Stimulated activated CD8-positive, alpha-beta memory T cell treated with anti-CD3 and anti-CD28 coated beads, Interleukin-12 subunit alpha, Interleukin-12 subunit beta, amount 100 ng/mL, for 24 hours (primary cell): ENCODE measurements around the gene CACNA1S.
A peak's percentile ranks its signal among the peaks of the same experiment; 100 is the strongest.

Source experiments
- DNase-seq: peaks from one replicate; pipeline ENCODE4 v3.0.0-alpha.2; 2020; ENCODE audit errors: extremely low read depth

The CACNA1S gene

DNA sequence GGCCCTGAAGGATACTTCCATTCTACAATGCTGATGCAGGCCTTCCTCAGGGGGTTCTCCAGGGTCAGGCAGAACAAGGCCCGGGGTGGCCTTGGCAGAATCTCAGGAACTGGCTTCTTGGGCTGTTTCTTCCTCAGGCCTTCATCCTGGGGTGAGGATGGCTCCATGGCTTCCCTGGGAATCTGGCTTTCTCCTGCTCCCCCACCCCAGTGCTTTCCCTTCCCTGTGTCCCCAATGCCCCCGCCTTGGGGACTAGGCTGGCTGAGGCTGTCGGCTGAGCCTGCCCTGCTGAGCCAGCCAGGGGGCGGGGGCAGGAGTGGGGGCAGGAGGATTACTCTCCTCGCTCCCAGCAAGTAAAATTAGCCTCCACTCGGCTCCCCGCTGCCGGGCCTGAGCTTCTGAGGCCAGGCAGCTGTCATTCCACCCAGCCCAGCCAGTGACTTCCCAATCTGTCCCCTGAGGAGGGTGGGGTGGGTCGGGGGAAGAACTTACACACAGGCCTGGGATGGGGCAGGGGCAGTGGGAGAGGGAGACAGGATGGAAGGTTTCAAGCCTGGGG is at the start of gene CACNA1S:
Gene CACNA1S (minus strand): TSS at position 254 of the 559 bp plus-strand sequence. CDS start 87 bp downstream, at position 167.
- no peak for DNase-seq

DNA sequence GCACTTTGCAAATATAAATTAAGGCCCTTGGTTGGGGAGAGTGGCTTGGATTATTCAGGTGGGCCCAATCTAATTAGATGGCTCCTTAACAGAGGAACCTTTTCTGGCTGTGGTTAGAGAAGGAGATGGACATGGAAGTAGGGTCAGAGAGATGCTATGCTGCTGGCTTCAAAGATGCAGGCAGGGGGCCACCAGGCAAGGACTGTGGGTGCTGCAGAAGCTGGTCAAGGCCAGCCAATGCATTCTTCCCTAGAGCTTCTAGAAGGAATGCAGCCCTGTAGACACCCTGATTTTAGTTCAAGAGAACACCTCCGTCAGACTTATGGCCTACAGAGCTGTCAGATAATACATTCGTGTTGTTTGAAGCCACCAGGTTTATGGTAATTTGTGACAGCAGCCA is 45.7 kb upstream of the CACNA1S start:
- no peak for DNase-seq

DNA sequence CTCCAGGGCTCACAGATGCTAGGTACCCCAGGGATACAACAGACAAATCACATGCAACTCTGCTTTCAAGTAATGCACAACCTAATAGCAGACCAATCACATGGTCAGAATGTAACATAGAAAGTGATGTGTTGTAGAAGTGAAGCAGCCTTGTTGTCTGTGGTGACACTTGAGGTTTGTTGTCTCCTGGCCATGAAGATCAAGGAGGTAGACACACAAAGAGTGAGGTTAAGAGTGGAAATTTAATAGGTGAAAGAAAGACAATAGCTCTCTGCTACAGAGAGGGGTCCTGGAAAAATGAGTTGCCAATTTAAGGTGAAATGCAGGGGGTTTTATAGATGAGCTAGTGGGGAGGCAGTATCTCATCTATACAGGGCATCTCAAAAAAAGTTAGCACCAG is 44.6 kb upstream of the CACNA1S start:
- no peak for DNase-seq

DNA sequence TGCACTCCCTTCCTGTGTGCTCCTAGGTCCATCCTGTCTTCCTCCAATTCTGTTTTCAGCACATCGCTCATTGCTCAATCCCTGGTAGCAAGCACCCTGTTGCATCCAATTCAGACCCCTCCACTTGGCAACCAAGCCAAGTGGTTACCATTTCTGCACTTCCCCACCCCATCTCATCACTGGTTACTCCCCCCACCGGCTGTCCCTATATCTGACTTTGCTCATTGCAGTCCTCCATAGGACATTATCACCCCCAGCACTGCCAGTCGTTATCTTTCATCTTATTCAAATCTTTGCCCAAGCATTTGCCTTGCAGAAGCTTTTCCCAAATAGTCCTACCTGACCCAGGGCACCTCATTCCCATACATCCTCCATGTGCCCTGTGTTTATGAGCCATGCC is 44.1 kb upstream of the CACNA1S start:
- DNase-seq = no peak

DNA sequence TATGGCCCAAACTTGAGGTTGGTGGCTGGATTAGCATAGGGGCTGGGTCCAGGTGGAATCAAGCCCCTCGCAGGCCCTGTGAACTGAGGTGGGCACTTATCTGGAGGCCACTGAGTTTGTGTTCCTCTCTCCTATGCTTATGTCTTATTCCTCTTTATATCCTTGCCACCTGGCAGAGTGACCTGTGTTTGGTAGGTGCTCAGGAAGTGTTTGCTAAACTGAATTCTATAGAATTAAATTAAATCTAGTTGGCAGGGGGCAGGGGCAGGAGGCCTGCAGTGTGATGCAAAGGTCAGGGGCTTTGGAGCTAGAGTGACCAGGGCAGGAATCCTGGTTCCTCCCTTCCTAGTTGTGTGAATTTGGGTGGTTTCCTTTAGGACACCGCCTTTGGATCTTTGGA is 43.1 kb upstream of the CACNA1S start:
- no peak for DNase-seq

DNA sequence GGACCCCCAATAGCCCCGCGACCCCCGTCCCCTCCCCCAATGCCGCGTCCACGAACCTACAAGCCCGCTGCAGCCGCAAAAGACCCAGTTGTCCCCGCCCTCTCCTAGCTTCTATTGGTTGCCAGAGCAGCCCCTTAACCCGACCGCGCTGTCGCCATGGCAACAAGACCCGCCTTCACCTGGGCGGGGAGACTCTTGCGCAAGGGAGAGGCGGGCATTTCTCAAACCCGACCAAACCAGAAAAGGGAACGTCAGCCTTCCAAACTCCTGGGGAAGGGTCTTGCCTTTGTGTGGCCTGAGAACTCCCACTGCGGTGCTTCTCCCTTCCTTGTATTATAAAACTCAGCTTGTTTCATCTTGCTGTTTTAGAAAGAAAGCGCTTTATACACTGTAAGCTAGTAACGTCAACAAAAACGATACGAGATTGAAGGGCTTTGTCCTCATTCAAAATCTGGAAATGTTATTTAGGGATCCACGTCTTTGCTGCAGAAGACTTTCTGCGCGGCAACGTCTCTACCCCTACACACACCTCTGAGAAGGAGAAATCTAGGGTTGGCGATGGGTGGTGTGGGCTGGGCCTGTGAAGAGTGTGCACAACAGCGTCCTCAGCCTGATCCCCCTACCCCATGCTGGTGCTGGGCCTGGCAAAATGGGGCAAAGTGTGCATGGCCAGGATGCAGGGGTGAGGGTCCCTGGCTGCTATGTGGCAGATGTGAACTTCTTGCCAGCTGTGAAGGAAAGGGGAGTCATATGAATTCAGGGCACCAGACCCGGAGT is 42.4 kb upstream of the CACNA1S start, which contains the start of gene TMEM9:
Gene TMEM9 (minus strand): TSS at position 86 of the 777 bp plus-strand sequence. CDS start 551 bp downstream, outside the sequence.
- DNase-seq = peak; percentile 92

DNA sequence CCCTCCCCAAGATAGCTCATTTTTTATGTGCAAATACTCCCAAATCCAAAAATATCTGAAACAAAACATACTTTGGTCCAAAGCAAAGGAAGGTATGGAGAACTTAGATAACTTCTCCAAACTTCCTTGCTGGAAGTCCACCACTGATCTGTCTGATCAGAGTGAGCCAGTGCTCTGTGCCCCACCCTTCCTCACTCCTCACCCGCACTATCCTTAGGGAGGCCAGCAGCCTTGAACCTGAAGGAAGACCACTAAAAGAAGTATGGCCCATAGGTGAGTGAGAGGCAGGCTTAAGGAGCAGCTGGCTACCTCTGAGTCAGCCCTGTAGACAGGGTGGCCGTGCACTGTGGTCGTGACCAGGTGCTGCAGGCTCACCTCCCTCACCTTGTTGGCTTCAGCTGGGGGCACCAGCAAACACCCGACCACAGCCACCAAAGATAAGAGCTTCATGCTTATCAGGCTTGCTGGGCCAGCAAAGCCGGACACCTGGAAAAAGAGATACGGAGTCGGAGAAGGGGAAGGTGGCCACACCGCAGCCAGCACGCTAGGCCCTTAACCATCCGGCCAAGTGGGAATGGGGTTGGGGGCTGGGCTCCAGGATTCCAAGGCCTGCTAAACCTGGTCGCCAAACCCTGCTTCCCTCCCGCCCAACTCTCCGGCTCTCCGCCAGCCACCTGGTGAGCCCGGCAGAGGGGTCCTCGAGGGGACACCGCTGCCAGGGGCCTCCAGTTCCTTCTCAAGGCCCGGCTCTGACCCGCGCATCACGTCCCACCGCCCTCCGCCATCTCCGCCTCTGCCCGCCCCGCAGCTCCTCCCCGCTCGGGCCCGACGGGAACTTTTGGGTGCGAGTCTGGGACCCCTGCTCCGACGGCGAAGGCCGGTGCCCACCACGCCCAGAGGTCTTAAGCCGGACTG is 41.5 kb upstream of the CACNA1S start:
- DNase-seq = peak; percentile 12

DNA sequence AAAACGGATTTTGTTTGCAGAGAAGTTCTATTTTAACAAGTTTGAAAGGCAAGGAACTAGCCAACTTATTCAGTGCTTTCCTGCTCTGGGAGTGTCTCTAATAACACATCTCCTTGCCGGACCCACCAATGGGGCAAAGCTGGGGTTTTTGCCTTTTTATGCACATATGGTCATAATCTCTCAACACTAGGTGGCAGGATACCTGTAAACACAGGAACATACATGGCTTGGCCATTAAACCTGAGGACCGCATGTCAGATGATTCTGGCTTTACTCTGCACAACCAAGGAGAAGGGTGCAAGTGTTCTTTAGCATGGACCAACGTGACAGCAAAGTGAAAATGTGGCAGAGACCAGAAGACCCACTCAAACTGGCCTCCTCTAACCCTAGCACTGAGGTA is 37.2 kb upstream of the CACNA1S start:
- no peak for DNase-seq

DNA sequence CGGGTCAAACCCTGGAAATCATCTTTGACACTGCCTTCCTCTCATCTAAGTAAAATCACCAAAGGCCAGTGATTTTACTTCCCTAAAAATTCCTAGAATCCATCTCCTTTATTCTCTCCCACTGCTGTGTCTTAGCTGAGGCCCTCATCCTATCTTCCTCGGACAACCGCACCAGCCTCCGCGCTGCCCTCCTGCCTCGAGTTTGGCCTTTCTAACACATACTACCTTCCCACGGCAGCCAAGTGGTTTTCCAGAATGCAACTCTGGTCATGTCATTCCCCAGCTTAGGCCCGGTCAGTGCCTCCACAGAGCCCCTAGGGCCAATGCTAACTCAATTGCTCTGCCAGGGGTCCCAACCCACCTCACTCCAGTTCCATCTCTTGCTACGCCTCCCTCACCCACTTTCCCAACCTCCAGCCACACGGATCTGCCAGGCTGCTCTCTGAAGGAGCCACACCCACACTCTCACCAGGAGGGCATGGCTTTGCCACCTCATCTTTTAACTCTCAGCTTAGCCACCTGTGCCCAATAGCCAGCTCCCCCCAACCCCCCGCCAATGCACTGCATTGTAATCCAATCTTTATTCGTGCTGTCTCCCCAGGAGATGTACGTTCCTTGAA is 35.3 kb upstream of the CACNA1S start:
- DNase-seq = no peak

DNA sequence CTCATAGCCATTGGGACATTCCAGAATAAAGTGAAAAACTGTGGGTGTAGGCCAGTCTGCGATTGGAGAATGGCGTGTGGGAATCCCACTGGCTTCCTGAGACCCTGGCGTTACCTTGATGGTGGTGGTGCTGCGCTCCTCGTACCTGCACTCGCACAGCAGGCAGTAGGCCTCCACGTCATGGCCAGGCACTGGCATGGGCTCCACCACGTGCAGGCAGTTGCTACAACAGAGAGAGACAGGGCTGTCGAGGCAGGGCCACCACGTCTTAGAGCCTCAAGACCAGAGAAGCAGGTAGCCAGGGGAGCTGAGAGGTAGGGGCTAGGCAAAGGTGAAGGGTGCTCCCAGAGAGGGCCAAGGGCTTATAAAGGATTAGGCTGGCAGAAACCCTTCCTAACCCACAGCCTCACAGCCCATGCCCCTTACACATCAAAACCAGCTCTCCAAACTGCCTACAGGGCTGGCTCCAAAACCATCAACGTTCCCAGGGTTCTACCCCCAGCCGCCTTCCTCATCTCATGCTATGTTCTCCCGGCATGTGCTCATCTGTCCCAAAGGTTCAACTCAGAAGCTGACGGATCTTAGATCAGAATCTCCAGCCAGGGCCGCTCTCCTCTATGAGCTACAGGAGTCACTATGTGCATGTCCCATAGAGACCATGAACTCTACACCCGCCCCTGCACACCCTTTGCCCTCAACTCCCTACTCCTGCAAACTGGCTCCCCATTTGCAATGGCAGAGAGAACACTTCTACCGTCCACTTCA is 34.6 kb upstream of the CACNA1S start:
- DNase-seq = no peak

DNA sequence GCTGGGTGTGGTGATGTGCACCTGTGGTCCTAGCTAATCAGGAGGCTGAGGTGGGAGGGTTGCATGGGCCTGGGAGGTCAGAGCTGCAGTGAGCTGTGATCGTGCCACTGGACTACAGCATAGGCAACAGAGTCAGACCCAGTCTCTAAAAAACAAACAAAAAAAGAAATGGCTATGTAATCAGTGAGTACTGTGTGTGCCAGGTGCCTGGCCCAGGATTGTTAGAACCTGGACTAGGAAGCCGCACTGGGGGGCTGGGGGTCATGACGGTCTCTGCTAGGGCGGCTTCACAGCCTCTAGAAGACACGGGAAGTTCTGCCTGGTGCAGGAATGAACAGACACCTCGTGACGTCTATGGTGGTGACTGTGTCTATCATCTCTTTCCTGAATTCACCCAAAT is 33.6 kb upstream of the CACNA1S start:
- no peak for DNase-seq

DNA sequence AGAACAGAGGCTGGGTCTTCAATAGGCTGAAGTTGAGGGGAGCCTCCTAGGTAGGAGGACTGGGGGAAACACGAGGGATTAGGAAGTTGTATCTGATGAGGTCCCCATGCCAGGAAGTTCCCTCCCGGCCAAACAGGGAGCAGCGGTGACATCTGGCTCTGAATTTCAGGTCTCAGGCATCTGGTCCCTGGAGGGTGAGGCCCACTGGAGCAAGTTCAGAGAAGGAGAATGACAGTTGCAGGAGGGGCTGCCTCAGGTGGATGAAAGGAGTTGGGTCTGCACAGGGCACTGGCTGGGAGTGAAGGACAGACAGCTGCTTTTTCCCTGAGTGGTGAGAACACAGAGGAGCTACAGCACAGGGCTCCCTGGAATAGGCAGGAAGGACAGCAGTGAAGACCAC is 32.9 kb upstream of the CACNA1S start:
- DNase-seq = no peak

DNA sequence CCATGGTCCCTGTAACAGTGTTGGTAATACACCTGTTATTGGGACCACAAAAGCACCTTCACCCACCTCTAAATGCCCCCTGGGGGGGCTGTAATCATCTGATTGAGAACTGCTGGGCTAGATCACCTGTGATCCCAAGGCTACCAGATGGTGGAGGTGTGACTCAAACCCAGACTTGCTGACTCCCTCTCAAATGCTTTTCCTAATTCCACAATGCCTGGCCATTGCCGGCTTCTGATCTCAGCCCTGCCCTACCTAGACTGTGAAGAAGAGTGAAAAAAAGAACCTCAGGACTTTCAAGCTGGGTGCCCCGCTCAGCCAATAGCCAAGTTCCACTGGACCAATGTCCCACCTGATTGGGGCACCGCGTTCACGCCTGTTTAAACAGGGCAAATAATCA is 32.5 kb upstream of the CACNA1S start:
- DNase-seq = no peak

DNA sequence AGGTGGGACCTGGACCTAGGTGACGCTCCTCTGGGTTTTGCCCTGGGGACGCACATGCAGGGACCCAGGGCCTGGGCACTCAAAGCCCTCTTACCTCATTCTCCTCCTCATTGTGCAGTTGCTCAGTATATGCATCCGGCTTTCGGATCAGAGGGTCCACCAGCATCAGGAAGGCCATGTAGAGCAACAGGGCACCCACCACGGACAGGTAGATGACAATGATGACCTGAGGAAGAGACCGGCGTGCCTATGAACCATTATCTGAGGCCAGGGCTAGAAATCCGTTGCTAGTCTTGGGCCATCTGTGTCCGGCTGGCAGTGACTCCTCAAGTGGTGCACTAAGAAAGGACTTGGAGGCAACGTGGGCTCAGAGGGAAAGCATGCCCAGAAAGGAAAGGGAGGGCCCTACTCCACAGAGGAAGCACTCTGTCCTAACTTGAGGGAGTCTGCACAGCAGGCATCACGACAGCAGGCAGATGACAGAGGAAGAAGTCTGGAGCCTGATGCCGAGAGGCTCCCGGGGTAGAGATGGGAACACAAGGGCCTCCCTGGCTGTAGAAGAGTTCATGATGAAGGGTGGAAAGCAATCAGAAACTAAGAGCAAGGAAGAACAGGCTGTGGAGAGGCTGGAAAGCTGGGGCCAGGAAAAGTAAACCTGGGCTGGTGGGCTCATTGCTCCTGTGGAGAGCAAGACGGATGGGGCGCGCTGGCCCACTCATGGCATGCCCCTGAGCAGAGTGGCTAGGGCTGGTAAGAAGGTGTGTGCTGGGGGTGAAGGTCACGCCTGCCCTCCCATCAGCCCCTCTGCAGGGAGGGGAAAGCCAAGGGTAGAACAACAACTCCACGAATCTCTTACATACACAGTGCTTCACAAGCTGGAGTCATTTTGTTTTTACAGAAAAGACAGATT is 31.8 kb upstream of the CACNA1S start:
- DNase-seq = no peak

DNA sequence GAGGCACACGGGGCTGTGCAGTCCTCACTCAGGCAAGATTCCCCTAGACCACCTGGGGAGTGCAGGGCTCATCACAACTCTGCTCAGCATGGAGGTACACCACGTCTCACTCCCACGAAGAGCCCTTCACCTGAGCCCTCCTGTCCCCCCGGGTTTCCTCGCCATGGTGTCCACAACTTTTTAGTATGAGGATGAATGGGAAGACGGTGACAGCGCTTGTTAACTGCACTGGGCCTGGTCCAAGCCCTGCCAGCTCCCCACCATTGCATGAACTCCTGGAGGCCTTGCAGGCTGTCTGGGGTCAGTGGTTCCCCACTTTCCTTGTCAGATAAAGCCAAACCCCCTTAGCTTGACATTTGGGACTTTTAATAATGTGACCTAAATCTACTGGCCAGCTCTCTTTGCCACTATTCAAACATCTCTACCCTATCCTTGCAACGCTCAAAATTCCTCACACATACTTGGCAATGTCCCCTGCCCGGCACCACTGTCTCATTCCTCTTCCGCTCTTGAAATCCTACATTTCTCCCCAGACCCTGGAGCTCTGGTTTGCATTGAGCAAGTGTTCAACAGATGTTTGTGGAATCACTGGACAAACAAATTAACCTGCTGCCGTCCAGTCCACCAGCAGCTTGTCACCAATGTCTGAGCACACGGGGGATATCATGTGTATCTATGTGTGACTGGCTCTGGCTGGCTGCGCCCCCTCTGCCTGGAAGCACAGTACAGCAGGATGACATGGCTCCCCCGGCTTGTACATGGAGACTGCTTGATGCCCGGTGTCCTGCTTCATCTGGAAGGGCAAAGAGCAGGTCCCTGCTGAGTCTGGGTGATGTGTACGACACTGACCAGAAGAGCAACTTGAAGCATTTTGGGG is 30.9 kb upstream of the CACNA1S start:
- DNase-seq = no peak

DNA sequence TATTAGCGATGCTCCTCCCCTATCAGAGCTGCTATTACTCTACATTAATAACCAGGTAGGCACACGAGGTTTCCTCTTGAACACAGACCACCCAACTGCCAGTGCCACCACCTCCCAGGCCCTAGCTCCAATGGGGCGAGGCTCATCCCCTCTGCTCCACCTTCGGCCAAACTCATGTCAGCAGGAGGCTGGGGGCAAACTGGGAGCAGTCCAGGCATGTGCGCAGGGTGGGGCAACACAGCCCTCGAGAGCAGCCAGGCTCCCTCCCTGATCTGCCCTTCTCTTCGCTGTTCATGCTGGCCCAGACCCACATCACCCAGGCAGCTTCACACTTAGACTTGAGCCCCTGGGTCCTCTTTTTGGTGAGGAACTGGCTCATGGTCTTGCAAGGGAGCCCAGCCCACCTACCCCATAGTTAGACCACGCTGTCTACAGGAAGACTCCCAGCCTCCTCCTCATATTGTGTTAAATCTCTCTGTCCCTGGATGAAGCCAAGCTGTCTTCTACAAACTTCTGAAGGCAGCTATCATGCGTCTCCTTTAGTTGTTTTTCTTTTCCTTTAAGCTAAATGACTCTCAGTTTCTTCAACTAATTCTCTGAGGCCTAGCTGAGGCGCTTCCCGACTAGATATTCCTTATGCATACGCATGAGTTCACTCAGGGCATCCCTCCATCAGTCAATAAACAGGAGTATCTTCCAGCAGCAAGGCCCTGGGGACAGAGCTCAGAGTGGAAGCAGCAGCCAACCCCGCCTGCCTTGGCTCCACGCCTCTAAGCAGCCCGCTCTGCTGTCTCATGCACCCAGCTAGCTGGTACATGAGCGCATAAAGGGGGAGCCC is 30.0 kb upstream of the CACNA1S start:
- DNase-seq = no peak

DNA sequence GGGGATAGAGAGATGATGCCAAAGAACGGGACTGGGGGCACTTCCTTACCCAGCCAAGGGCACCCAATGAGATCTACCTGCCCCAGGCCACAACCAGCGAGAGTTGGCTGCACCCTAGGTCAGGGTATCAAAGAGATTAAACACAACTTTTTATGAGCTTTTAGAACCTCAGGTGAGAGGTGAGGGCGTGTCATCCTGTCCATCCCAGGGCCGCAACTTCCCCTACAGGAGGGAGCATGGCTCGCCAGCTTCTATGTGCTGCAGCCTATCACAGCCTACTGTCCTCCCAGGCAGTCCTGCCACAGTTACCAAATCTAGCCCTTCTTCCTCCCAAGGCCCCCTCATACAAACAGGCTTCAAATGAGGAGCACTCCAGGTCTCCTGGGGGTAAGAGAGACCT is 29.2 kb upstream of the CACNA1S start:
- DNase-seq = no peak

DNA sequence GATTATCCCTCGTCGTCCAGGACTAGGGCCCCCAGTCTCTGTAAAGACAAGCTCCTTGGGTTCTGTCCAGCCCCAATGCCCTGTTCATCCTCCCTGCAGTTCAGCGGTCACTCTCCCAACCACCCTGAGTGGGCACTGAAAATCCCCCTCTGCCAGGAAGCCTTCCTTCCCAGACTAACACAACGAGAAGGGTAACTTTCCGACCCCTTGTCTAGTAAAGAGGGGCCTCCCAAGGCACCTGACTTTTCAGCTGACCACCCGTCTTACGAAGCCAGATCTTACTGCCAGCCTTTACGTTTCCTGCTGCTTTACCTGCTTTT is 28.7 kb upstream of the CACNA1S start:
- DNase-seq = no peak
